Lung (tissue), 12 donors: ENCODE results near the gene GPRC6A. TPM values are rescaled to one million over a fixed set of nuclear protein-coding genes. Genes with fewer than 3 reads are reported as not detected.
"Not testable (repeated sequence)": the region's sequence is repeated elsewhere in the genome, so short reads cannot be mapped to it uniquely, and the experiment has no call there.

Experiments used
- ATAC-seq: fragments of 200-7000 bp; cut with Tn5 transposase; one replicate; pipeline ENCODE4 v1.9.1; 2020; ENCODE audit warnings: moderate number of reproducible peaks; ENCODE audit not compliant: insufficient read depth, low FRiP score
- DNase-seq, 3 donors: peaks; one replicate each; pipeline ENCODE4 v3.0.0-alpha.2; 2013 to 2017
- H3K27ac ChIP-seq, 2 donors: one replicate each; pipeline ENCODE4 v1.5.1; 2013; ENCODE audit warnings: mild to moderate bottlenecking in 2 of 2, moderate library complexity in 2 of 2, control low read depth in 1 of 2, inconsistent platforms in 1 of 2, low read depth in 1 of 2, low read length in 1 of 2
- H3K27me3 ChIP-seq, 3 donors: one replicate each; pipeline ENCODE4 v1.5.1; 2013; ENCODE audit warnings: low read length in 2 of 3; ENCODE audit not compliant: control insufficient read depth in 3 of 3, insufficient read depth in 3 of 3
- H3K36me3 ChIP-seq, 4 donors: one replicate each; pipeline ENCODE4 v1.5.1; 2013; ENCODE audit warnings: low read length in 4 of 4, mild to moderate bottlenecking in 1 of 4, moderate library complexity in 1 of 4; ENCODE audit not compliant: control insufficient read depth in 4 of 4, insufficient read depth in 4 of 4
- H3K4me1 ChIP-seq, 5 donors: one replicate each; pipeline ENCODE4 v1.5.1; 2013; ENCODE audit warnings: low read length in 5 of 5, mild to moderate bottlenecking in 2 of 5, moderate library complexity in 1 of 5; ENCODE audit not compliant: control insufficient read depth in 5 of 5, insufficient read depth in 5 of 5
- H3K4me3 ChIP-seq: one replicate; pipeline ENCODE4 v1.5.1; 2013; ENCODE audit warnings: mild to moderate bottlenecking, control low read depth, moderate library complexity
- H3K9ac ChIP-seq, 2 donors: one replicate each; pipeline ENCODE4 v1.5.1; 2013; ENCODE audit warnings: low read length in 2 of 2, control low read depth in 1 of 2; ENCODE audit not compliant: insufficient read depth in 1 of 2
- H3K9me3 ChIP-seq, 4 donors: one replicate each; pipeline ENCODE4 v1.5.1; 2013; ENCODE audit warnings: low read length in 3 of 4, mild to moderate bottlenecking in 1 of 4, moderate library complexity in 1 of 4; ENCODE audit not compliant: control insufficient read depth in 4 of 4, insufficient read depth in 3 of 4
- WGBS, 2 donors: extraction: QIAGEN DNeasy Blood & Tissue Kit; methylation state at CpG; one replicate each; pipeline ENCODE4 v1.1.7; 2013; 5-methylcytosine and 5-hydroxymethylcytosine counted together
- polyA plus RNA-seq, 2 donors: library from polyadenylated mRNA; stranded (reverse); fragments of 200-250 nt; gene quantifications; one replicate each; pipeline ENCODE4 v1.2.1, GENCODE V29; 2013
- total RNA-seq, 2 donors: library from RNA; depleted of rRNA in 1 of 2; stranded (reverse); fragments of >200 nt in 1 of 2; gene quantifications; one replicate each; pipeline ENCODE4 v1.2.1, GENCODE V29; 2014 to 2021
- TF ChIP-seq, protein P1 (sequence below): IDR thresholded peaks from 2 replicates; pipeline ENCODE4 v1.5.1; 2012; ENCODE audit warnings: mild to moderate bottlenecking; ENCODE audit errors: control extremely low read depth, extremely low read depth
- donor health status: control.
- donor health status: control.
- donor health status: Bipolar disorder and iron deficiency.
- donor health status: healthy.
- donor health status: DM: yes; HTN: yes; CAD: no.

Gene GPRC6A
- total and polyA plus RNA-seq, 4 donors: not detected

DNA sequence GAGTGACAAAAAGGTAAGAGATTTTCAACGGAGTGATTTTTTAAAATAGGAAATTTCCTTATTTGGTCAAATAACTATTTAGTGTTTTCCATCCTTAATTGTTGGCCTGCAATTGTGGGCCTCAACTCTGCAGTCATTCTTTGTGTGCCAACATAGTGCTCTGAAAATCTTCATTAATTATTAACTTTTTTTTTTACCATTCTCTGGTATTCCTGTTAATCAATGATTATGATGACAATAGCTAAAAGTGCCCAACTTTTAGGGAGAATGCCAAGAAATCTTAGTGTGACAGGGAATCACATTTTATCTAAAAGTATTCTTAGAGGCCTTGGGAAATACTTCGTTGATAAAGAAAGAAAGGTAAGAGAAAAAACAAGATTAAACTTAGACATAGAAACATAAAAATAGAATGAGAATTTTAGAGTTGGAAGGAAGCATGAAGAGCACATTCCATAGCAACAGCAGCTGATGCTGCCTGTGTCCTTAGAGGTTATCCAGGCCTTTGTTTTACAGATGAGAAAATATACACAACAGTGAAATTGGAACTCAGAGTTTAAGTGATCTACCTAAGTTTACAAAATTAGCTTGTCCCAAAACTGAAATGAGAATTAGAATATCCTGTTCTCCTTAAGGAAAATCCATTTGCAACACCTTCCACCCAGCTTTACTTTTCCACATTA is 1.2 kb downstream of the GPRC6A start:
- H3K36me3 ChIP-seq: no peaks in the 10 kb centered on the region
- 46 to 64% methylated on average over 2 of the region's 2 CpGs for WGBS, 2 donors
- no peaks in the 10 kb centered on the region for H3K9me3 ChIP-seq
- no peaks in the 10 kb centered on the region for H3K27me3 ChIP-seq
- no peak for DNase-seq
- no peak overlapping the region for H3K9ac ChIP-seq
- no peak overlapping the region for H3K4me3 ChIP-seq
- no peak overlapping the region for H3K27ac ChIP-seq
- H3K4me1 ChIP-seq: peaks cover 0 to 12% (median 0%) of the 10 kb centered on the region in 5 donors
- TF ChIP-seq, protein P1, sequence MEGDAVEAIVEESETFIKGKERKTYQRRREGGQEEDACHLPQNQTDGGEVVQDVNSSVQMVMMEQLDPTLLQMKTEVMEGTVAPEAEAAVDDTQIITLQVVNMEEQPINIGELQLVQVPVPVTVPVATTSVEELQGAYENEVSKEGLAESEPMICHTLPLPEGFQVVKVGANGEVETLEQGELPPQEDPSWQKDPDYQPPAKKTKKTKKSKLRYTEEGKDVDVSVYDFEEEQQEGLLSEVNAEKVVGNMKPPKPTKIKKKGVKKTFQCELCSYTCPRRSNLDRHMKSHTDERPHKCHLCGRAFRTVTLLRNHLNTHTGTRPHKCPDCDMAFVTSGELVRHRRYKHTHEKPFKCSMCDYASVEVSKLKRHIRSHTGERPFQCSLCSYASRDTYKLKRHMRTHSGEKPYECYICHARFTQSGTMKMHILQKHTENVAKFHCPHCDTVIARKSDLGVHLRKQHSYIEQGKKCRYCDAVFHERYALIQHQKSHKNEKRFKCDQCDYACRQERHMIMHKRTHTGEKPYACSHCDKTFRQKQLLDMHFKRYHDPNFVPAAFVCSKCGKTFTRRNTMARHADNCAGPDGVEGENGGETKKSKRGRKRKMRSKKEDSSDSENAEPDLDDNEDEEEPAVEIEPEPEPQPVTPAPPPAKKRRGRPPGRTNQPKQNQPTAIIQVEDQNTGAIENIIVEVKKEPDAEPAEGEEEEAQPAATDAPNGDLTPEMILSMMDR: no peak
- no peak for ATAC-seq

DNA sequence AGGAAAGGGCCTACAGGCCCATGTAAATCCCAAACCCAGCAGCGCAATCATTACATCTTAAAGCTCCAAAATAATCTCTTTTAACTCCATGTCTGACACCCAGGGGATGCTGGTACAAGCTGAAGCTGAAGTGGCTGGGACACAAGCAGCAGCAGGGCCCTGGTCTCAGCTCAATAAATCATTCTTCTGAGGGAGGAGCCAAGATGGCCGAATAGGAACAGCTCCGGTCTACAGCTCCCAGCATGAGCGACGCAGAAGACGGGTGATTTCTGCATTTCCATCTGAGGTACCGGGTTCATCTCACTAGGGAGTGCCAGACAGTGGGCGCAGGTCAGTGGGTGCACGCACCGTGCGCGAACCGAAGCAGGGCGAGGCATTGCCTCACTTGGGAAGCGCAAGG is 12.5 kb downstream of the GPRC6A start:
- not testable (repeated sequence) for H3K9ac ChIP-seq, DNase-seq, H3K4me1 ChIP-seq, H3K9me3 ChIP-seq, ATAC-seq, H3K27me3 ChIP-seq, H3K36me3 ChIP-seq, H3K4me3 ChIP-seq, H3K27ac ChIP-seq
- 93 to 96% methylated on average over 8 to 15 of the region's 15 CpGs for WGBS, 2 donors

DNA sequence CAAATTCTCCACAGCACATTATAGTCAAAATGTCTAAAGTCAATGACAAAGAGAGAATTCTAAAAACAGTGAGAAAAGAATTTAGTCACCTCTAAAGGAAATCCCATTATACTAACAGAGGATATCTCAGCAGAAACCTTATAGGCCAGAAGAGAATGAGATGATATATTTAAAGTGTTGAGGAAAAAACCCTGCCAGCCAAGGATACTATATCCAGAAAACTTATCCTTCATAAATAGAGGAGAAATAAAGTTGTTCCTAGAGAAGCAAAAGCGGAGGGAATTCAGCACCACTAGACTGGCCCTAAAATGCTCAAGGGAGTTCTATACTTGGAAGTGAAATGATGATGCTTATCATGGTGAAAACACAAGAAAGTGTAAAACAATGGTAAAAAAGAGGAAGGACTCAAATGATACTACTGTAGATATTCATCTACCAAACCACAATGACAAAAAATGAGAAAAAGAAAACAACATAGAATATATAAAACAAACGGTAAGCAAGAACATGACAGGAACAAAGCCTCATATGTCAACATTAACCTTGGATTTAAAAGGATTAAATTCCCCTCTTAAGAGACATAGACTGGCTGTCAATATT is 16.7 kb downstream of the GPRC6A start:
- Histone ChIP-seq H3K4me3 (no peak overlapping the region), H3K9me3 (peaks cover 0 to 7% (median 3%) of the 10 kb centered on the region in 4 donors), H3K4me1 (no peaks in the 10 kb centered on the region), H3K27me3 (no peaks in the 10 kb centered on the region), H3K36me3 (no peaks in the 10 kb centered on the region), H3K27ac (no peak overlapping the region), H3K9ac (no peak overlapping the region)
- DNase-seq (no peak), ATAC-seq (no peak)
- TF ChIP-seq, protein P1: no peak
- WGBS, 2 donors: 86 to 87% methylated on average over 2 of the region's 2 CpGs

DNA sequence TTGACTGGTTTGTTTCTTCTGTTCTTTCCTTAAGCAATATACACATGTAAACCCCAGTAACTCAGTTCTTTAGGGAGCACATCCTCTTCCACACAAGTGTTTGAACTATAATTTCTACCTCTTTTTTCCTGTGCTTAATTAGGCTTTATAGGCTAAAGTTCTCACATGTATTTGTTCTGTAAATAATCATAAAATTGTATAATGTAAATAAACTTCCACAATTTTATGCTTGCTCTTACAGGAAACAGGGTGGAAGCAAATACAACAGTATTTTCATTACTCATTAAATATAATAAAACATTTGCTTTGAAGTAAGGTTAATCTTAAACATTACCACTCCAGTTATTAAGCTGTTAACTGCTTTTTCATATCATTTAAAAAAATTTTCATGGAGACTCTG is 26.9 kb downstream of the GPRC6A start:
- no peak overlapping the region for H3K4me3 ChIP-seq
- no peak overlapping the region for H3K27ac ChIP-seq
- no peak for ATAC-seq
- H3K27me3 ChIP-seq: no peaks in the 10 kb centered on the region
- H3K36me3 ChIP-seq: no peaks in the 10 kb centered on the region
- no peaks in the 10 kb centered on the region for H3K9me3 ChIP-seq
- no peaks in the 10 kb centered on the region for H3K4me1 ChIP-seq
- TF ChIP-seq, protein P1: no peak
- no peak overlapping the region for H3K9ac ChIP-seq
- no peak for DNase-seq
